ENCODE data around the gene EFTUD2.
A peak's percentile ranks its signal among the peaks of the same experiment; 100 is the strongest.

Gene EFTUD2

DNA sequence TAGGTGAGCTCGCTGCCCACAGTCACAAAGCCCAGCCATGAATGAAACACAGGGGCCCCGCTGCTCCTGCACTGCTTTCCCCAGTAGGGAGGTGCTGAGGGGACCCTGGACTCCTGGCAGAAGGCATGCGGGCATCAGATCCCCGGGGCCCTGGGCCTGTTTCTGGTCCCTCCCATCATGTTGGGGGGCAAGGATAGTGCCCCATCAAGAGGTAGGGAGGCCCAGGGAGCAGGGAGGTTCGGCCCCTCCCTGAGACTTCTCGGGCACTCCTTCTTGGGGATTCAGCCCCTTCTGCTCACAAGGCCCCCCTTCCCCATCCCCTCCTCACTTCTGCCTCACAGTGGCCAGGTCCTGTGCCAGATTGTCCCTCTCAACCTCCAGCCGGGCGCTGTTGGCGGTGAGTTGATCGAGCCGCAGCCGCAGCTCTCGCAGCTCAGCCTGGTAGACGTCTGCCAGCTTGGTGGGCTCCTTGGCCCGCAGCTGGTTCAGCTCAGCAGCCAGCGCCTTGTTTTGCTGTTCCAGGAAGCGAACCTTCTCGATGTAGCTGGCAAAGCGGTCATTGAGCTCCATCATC lies 15.5 kb upstream of the EFTUD2 start:
- H3K4me3 ChIP-seq (ENCODE audit: low read depth, low read length), result no peak overlapping the region
- TF ChIP-seq, protein P1, sequence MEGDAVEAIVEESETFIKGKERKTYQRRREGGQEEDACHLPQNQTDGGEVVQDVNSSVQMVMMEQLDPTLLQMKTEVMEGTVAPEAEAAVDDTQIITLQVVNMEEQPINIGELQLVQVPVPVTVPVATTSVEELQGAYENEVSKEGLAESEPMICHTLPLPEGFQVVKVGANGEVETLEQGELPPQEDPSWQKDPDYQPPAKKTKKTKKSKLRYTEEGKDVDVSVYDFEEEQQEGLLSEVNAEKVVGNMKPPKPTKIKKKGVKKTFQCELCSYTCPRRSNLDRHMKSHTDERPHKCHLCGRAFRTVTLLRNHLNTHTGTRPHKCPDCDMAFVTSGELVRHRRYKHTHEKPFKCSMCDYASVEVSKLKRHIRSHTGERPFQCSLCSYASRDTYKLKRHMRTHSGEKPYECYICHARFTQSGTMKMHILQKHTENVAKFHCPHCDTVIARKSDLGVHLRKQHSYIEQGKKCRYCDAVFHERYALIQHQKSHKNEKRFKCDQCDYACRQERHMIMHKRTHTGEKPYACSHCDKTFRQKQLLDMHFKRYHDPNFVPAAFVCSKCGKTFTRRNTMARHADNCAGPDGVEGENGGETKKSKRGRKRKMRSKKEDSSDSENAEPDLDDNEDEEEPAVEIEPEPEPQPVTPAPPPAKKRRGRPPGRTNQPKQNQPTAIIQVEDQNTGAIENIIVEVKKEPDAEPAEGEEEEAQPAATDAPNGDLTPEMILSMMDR (IDR thresholded peaks at IDR 0.05; ENCODE audit: borderline replicate concordance, insufficient read depth, low read depth, low read length), result no peak

GRCh38 chr17:44914148-44914547 lies 14.9 kb upstream of the EFTUD2 start:
- TF ChIP-seq, protein P1 (IDR thresholded peaks at IDR 0.05; ENCODE audit: borderline replicate concordance, insufficient read depth, low read depth, low read length), result no peak
- no peak overlapping the region for H3K4me3 ChIP-seq (ENCODE audit: low read depth, low read length)

- TF ChIP-seq, protein P1 (IDR thresholded peaks at IDR 0.05; ENCODE audit: borderline replicate concordance, insufficient read depth, low read depth, low read length), result no peak
- no peak overlapping the region for H3K4me3 ChIP-seq (ENCODE audit: low read depth, low read length)
Measured at GRCh38 chr17:44913676-44914075, 14.4 kb upstream of the EFTUD2 start.

DNA sequence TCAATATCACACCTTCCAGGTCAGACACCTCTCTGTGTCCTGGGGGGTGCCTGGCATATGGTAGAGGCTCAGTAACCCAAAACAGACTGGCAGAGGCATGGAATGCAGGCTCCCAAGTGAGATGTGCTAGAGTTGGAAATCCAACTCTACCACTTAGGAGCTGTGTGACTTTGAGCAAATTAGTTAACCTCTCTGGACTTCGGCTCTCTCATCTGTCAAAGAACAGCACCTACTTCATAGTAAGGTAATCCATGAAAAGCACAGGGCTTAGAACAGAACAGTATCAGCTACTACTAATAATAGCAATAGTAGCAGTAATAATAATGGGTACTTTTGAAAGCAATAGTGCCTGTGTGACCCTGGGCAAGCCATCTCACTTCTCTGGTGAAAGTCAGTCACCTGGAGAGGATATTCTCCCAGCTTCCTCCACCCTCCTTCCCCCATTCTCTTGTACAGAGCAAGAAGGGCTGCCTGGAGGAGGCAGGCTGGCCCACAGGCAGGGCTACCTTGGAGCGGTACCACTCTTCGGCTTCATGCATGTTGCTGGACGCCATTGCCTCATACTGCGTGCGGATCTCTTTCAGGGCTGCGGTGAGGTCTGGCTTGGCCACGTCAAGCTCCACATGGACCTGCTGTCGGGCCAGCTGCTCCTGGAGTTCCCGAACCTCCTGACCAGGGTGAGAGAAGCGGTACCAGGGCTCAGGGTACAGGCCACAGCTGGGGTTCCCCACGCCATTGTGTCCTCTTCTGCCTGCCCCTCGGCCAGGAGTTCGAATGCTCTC lies 13.7 kb upstream of the EFTUD2 start:
- H3K4me3 ChIP-seq (ENCODE audit: low read depth, low read length), result no peak overlapping the region
- TF ChIP-seq, protein P1 (IDR thresholded peaks at IDR 0.05; ENCODE audit: borderline replicate concordance, insufficient read depth, low read depth, low read length), result no peak

DNA sequence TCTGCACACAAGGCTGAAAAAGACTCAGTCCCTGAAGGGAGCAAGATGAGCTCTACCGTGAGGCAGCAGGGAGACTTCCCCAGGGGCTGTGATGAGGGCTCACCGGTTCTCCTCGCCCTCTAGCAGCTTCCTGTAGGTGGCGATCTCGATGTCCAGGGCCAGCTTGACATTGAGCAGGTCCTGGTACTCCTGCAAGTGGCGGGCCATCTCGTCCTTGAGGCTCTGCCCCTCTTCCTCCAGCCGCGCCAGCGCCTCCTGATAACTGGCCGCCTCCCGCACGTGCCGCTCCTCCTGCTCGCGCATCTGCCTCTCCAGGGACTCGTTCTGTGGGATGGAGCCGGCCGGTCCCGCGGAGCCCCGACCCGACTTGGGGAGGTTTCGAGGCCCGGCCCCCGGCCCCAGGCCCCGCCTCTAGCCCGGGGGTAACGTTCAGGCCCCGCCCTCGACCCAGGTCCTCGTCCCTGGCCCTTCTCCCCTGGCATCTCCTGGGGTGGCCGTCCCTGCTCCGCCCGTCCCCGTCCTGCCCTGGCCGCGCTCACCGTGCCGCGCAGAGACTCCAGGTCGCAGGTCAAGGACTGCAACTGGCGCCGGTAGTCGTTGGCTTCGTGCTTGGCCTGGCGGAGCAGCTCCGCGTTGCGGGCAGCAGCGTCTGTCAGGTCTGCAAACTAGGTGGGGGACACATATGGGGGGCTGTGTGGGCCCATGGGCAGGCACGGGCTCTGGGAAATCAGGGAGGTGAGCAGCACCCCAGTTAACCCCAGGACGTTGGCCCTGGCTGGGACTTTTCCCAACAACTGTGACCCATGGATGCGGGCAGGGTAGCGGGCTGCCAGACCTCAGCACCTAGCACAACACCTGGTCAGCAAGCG lies 12.1 kb upstream of the EFTUD2 start:
- TF ChIP-seq, protein P1 (IDR thresholded peaks at IDR 0.05; ENCODE audit: borderline replicate concordance, insufficient read depth, low read depth, low read length), result peak; percentile 45; the same call in 1 of the 2 replicates
- no peak overlapping the region for H3K4me3 ChIP-seq (ENCODE audit: low read depth, low read length)

- H3K4me3 ChIP-seq (ENCODE audit: low read depth, low read length), result no peak overlapping the region
- TF ChIP-seq, protein P1 (IDR thresholded peaks at IDR 0.05; ENCODE audit: borderline replicate concordance, insufficient read depth, low read depth, low read length), result no peak
Measured at GRCh38 chr17:44910231-44911106, 11.2 kb upstream of the EFTUD2 start.

Measured in GM12875 (cell line).